Measurements from ENCODE around the gene NUDT16L1.

GRCh38 chr16:4664538-4665418 lies 28.6 kb upstream of the NUDT16L1 start:
- no peak for TF ChIP-seq CTCF (conservative IDR thresholded peaks at IDR 0.05; ENCODE audit: low read depth, low read length)
- no peak for TF ChIP-seq RCOR1 (IDR thresholded peaks at IDR 0.05; ENCODE audit: insufficient replicate concordance, low read length)
- no peak for TF ChIP-seq POLR2A (IDR thresholded peaks at IDR 0.05; ENCODE audit: low read depth, low read length)
- TF ChIP-seq SMC3 (IDR thresholded peaks at IDR 0.05; ENCODE audit: low read depth, low read length): no peak
- no peak for TF ChIP-seq MXI1 (IDR thresholded peaks at IDR 0.05; ENCODE audit: borderline replicate concordance, low read depth, low read length)
- no peak for TF ChIP-seq FOS (IDR thresholded peaks at IDR 0.05; ENCODE audit: low read depth, low read length)
